Loucy (cell line): Measurements from ENCODE around the gene TIMM29.

Experiments used
- H2AFZ ChIP-seq: fragments of 200-600 bp; sonication (generic); 2 replicates; pipeline ENCODE4 v1.6.0; 2016; ENCODE audit warnings: antibody characterized with exemption, mild to moderate bottlenecking, low read length, moderate library complexity
- H3F3A ChIP-seq: fragments of 200-600 bp; 2 replicates; pipeline ENCODE4 v1.6.0; 2016; ENCODE audit warnings: antibody characterized with exemption, low read depth, mild to moderate bottlenecking
- H3K27me3 ChIP-seq: fragments of 200-600 bp; sonication (generic); 2 replicates; pipeline ENCODE4 v1.6.1; 2014; ENCODE audit warnings: low read length, mild to moderate bottlenecking; ENCODE audit not compliant: insufficient read depth, poor library complexity, severe bottlenecking
- H3K36me3 ChIP-seq: fragments of 200-600 bp; sonication (generic); 2 replicates; pipeline ENCODE4 v1.6.1; 2016; ENCODE audit warnings: low read length; ENCODE audit not compliant: insufficient read depth
- H3K4me1 ChIP-seq: fragments of 200-600 bp; sonication (generic); 2 replicates; pipeline ENCODE4 v1.5.1; 2014; ENCODE audit warnings: low read length, mild to moderate bottlenecking; ENCODE audit not compliant: insufficient read depth, poor library complexity, severe bottlenecking
- H3K4me2 ChIP-seq: fragments of 200-600 bp; sonication (generic); 2 replicates; pipeline ENCODE4 v1.6.0; 2014; ENCODE audit warnings: antibody characterized with exemption, low read length, low read depth, mild to moderate bottlenecking; ENCODE audit not compliant: poor library complexity, severe bottlenecking
- H3K4me3 ChIP-seq: fragments of 200-600 bp; sonication (generic); 2 replicates; pipeline ENCODE4 v1.5.1; 2014; ENCODE audit warnings: low read length, mild to moderate bottlenecking, mixed read lengths; ENCODE audit not compliant: poor library complexity, severe bottlenecking
- H3K79me2 ChIP-seq: fragments of 200-600 bp; sonication (generic); 2 replicates; pipeline ENCODE4 v1.6.1; 2014; ENCODE audit warnings: low read length; ENCODE audit not compliant: insufficient read depth
- H3K9ac ChIP-seq: fragments of 200-600 bp; sonication (generic); 2 replicates; pipeline ENCODE4 v1.6.0; 2014; ENCODE audit warnings: mild to moderate bottlenecking, low read depth, low read length, moderate library complexity; ENCODE audit not compliant: poor library complexity, severe bottlenecking
- H3K9me2 ChIP-seq: fragments of 200-600 bp; sonication (generic); replicated peaks from 2 replicates; pipeline ENCODE4 v1.6.1; 2016; ENCODE audit warnings: low read depth, low read length, mixed read lengths
- H3K9me3 ChIP-seq: fragments of 200-600 bp; sonication (generic); 2 replicates; pipeline ENCODE4 v1.6.1; 2014; ENCODE audit warnings: mild to moderate bottlenecking, antibody characterized with exemption, low read length, low read depth; ENCODE audit not compliant: insufficient read depth
- H4K20me1 ChIP-seq: fragments of 200-600 bp; sonication (generic); 2 replicates; pipeline ENCODE4 v1.6.0; 2014; ENCODE audit warnings: antibody characterized with exemption, low read length, mild to moderate bottlenecking; ENCODE audit not compliant: insufficient read depth, poor library complexity, severe bottlenecking
- EZH2phosphoT487 ChIP-seq: fragments of 200-600 bp; IDR thresholded peaks from 2 replicates; pipeline ENCODE4 v1.6.1; 2018; ENCODE audit warnings: antibody characterized with exemption, mild to moderate bottlenecking, moderate library complexity, borderline replicate concordance
- TF ChIP-seq, protein P1 (sequence below): fragments of 200-600 bp; sonication (generic); conservative IDR thresholded peaks from 2 replicates; pipeline ENCODE4 v1.5.1; 2014; ENCODE audit warnings: mild to moderate bottlenecking, antibody characterized with exemption, low read length

TIMM29 gene

GRCh38 chr19:10911579-10912363 lies 16.8 kb upstream of the TIMM29 start:
- no peak overlapping the region for H3K9ac ChIP-seq
- H4K20me1 ChIP-seq, result no peaks in the 10 kb centered on the region
- H3K79me2 ChIP-seq, result no peaks in the 10 kb centered on the region

GRCh38 chr19:10912619-10913018 lies 16.0 kb upstream of the TIMM29 start:
- Histone ChIP-seq H3K4me3 (no peak overlapping the region), H3K9me2 (no peaks in the 10 kb centered on the region), H3K79me2 (no peaks in the 10 kb centered on the region), H3K36me3 (peaks cover 53% of the 10 kb centered on the region), H3K9me3 (no peaks in the 10 kb centered on the region), H4K20me1 (no peaks in the 10 kb centered on the region), H3K4me2 (no peak overlapping the region), H3K9ac (no peak overlapping the region), H3K27me3 (no peaks in the 10 kb centered on the region), H3K4me1 (no peaks in the 10 kb centered on the region), H2AFZ (no peak overlapping the region), H3F3A (no peaks in the 10 kb centered on the region)
- TF ChIP-seq EZH2phosphoT487, result no peak
- TF ChIP-seq, protein P1, sequence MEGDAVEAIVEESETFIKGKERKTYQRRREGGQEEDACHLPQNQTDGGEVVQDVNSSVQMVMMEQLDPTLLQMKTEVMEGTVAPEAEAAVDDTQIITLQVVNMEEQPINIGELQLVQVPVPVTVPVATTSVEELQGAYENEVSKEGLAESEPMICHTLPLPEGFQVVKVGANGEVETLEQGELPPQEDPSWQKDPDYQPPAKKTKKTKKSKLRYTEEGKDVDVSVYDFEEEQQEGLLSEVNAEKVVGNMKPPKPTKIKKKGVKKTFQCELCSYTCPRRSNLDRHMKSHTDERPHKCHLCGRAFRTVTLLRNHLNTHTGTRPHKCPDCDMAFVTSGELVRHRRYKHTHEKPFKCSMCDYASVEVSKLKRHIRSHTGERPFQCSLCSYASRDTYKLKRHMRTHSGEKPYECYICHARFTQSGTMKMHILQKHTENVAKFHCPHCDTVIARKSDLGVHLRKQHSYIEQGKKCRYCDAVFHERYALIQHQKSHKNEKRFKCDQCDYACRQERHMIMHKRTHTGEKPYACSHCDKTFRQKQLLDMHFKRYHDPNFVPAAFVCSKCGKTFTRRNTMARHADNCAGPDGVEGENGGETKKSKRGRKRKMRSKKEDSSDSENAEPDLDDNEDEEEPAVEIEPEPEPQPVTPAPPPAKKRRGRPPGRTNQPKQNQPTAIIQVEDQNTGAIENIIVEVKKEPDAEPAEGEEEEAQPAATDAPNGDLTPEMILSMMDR, result no peak

More at GRCh38 chr19:10911579-10912363, 16.8 kb upstream of the TIMM29 start:
- no peaks in the 10 kb centered on the region for H3K9me2 ChIP-seq
- TF ChIP-seq EZH2phosphoT487, result no peak
- TF ChIP-seq, protein P1, result no peak
- no peaks in the 10 kb centered on the region for H3K27me3 ChIP-seq
- H3K4me3 ChIP-seq, result no peak overlapping the region
- peaks cover 57% of the 10 kb centered on the region for H3K36me3 ChIP-seq
- H2AFZ ChIP-seq, result no peak overlapping the region
- H3K9me3 ChIP-seq, result no peaks in the 10 kb centered on the region
- H3K4me1 ChIP-seq, result no peaks in the 10 kb centered on the region
- no peaks in the 10 kb centered on the region for H3F3A ChIP-seq
- H3K4me2 ChIP-seq, result no peak overlapping the region

- Histone ChIP-seq H4K20me1 (no peaks in the 10 kb centered on the region), H3K9me3 (no peaks in the 10 kb centered on the region), H3K36me3 (peaks cover 50% of the 10 kb centered on the region; the same call in 1 of the 2 replicates), H3K4me1 (no peaks in the 10 kb centered on the region), H3K79me2 (no peaks in the 10 kb centered on the region), H3K9ac (no peak overlapping the region), H3K4me2 (no peak overlapping the region), H3K27me3 (no peaks in the 10 kb centered on the region), H2AFZ (no peak overlapping the region), H3K9me2 (no peaks in the 10 kb centered on the region), H3F3A (no peaks in the 10 kb centered on the region), H3K4me3 (no peak overlapping the region)
- no peak for TF ChIP-seq EZH2phosphoT487
These were observed 14.8 kb upstream of the TIMM29 start for GRCh38 chr19:10913716-10914340.
